NCI-H2227 (cell line): Measurements from ENCODE around the gene RHOXF2.
"Not testable (repeated sequence)": the region's sequence is repeated elsewhere in the genome, so short reads cannot be mapped to it uniquely, and the experiment has no call there.

ENCODE experiments used
- DNase-seq: peaks from one replicate; lab custom pipeline; 2025; ENCODE audit not compliant: unreplicated experiment; lab: John Stamatoyannopoulos, UW

RHOXF2 gene

DNA sequence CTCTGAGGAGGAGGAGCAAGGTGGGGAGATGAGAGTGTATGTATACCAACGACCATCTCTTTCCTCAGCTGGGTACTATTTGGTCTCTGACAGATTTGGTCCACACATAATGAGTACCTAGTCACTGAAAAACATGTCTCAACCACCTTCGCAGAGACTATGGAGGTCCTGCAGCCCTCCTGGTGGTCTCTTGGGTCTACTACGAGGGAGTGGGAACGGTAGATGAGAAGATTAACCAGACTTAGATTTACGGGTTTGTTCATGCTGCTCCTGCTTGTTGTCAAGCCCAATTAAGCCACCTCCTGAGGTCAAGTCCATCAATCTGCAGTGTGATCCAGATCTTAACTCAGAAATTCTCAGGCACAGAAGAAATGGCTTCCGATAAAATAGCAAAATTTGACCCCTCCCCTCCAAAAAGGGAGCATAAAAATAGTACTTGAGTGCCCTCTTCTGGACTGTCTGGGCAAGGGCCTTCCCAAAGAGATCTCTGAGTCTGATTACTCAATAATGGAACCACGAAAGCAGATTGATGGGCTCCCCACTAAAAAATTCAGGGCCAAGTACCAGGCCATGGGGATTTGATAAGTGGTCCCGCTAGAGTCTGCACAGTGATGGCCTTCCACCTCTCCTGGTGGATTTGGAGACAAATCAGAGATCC lies 38.3 kb downstream of the RHOXF2 start:
- not testable (repeated sequence) for DNase-seq

- no peak for DNase-seq
Observed at GRCh38 chrX:120200851-120201250, 42.4 kb downstream of the RHOXF2 start.

- DNase-seq, result no peak
Observed at GRCh38 chrX:120205816-120206753, 47.7 kb downstream of the RHOXF2 start.

- DNase-seq, result no peak
Observed at GRCh38 chrX:120207009-120207605, 48.7 kb downstream of the RHOXF2 start.

DNA sequence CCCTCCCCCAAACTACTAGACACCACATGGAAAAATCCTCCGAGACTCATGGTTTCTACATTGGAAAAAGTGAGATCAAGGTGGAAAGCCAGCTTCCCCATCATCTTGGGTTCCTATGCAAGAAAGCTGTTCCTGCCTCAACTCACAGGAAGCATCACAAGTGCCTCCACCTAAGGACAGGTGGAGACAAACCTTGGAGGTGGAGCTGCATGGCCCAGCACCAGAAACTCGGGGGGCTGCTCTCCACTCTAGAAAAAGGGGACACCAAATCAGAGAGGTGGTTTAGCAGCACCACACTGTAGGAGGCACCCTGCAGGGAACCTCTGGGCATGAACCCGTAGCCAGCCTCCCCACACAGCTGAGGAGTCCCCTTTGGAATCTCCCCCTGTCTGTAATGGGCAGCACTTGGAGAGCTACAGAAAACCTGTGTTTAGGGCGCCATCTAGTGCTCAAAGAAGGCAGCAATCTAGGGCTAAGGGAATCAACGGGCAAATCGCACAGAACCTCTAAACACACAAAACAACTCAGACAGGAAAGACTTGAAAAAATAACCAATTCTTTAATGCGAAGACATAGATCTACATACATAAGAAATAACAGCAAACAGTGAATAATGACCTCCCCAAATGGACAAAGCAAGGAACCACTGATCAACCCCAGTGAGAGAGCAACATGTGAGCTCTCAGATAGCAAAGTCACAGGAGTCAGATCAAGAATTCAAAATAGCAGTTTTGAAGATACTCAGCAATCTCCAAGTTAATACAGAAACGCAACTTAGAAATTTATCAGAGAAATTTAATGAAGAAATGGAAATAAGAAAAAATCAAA lies 55.2 kb downstream of the RHOXF2 start:
- DNase-seq, result peak; percentile 85
